GM21447 (cell line): Measurements from ENCODE around the gene TACC3.

Experiments used
- ATAC-seq: cut with Tn5 transposase; IDR thresholded peaks from one replicate; pipeline ENCODE4 v1.9.1; 2021; ENCODE audit not compliant: unreplicated experiment

The TACC3 gene

GRCh38 chr4:1757836-1758235 lies 36.5 kb downstream of the TACC3 start:
- no peak for ATAC-seq

GRCh38 chr4:1758306-1759121 lies 37.2 kb downstream of the TACC3 start:
- no peak for ATAC-seq

GRCh38 chr4:1759170-1759817 lies 38.0 kb downstream of the TACC3 start:
- ATAC-seq = no peak

- no peak for ATAC-seq
Observed at GRCh38 chr4:1759818-1760223, 38.5 kb downstream of the TACC3 start.

GRCh38 chr4:1760521-1761071 lies 39.3 kb downstream of the TACC3 start:
- ATAC-seq = no peak

- ATAC-seq = no peak
Observed at GRCh38 chr4:1761130-1761689, 39.9 kb downstream of the TACC3 start.

- no peak for ATAC-seq
Observed at GRCh38 chr4:1762264-1763010, 41.1 kb downstream of the TACC3 start.

GRCh38 chr4:1763070-1763549 lies 41.8 kb downstream of the TACC3 start:
- no peak for ATAC-seq

- ATAC-seq = no peak
Observed at GRCh38 chr4:1763550-1764080, 42.3 kb downstream of the TACC3 start.

- no peak for ATAC-seq
Observed at GRCh38 chr4:1764670-1765069, 43.3 kb downstream of the TACC3 start.

GRCh38 chr4:1765409-1766072 lies 44.2 kb downstream of the TACC3 start:
- ATAC-seq = no peak

- no peak for ATAC-seq
Observed at GRCh38 chr4:1766106-1767060, 45.1 kb downstream of the TACC3 start.

GRCh38 chr4:1767061-1767769 lies 45.9 kb downstream of the TACC3 start:
- ATAC-seq = no peak

GRCh38 chr4:1767770-1768366 lies 46.5 kb downstream of the TACC3 start:
- ATAC-seq = no peak

- no peak for ATAC-seq
Observed at GRCh38 chr4:1768367-1769034, 47.2 kb downstream of the TACC3 start.

- no peak for ATAC-seq
Observed at GRCh38 chr4:1769692-1770091, 48.4 kb downstream of the TACC3 start.

GRCh38 chr4:1770245-1770644 lies 48.9 kb downstream of the TACC3 start:
- no peak for ATAC-seq
